ENCODE measurements around the gene PCGF3. TPM values are rescaled to one million over a fixed set of nuclear protein-coding genes. Genes with fewer than 3 reads are reported as not detected.
"Not testable (repeated sequence)": the region's sequence is repeated elsewhere in the genome, so short reads cannot be mapped to it uniquely, and the experiment has no call there.

PCGF3 gene
- polyA plus RNA-seq, 2 donors: 27.0 to 63.7 TPM

DNA sequence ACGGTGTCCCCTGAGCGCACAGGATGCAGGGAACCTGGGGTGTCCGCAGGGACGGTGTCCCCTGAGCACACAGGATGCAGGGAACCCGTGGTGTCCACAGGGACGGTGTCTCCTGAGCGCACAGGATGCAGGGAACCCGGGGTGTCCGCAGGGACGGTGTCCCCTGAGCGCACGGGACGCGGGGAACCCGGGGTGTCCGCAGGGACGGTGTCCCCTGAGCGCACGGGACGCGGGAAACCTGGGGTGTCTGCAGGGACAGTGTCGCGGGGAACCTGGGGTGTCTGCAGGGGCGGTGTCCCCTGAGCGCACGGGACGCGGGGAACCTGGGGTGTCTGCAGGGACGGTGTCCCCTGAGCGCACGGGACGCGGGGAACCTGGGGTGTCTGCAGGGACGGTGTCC is 30.9 kb downstream of the PCGF3 start:
- H3K27me3 ChIP-seq (ENCODE audit: control insufficient read depth in 1 of 2, insufficient read depth in 2 of 2, low read length in 2 of 2); H3K9me3 ChIP-seq (ENCODE audit: control insufficient read depth in 2 of 2, insufficient read depth in 1 of 2, low read depth in 1 of 2, low read length in 1 of 2); H3K4me1 ChIP-seq (ENCODE audit: control insufficient read depth in 2 of 2, insufficient read depth in 2 of 2, low read length in 1 of 2); H3K27ac ChIP-seq (ENCODE audit: low read depth in 2 of 2, low read length in 1 of 2); H3K4me3 ChIP-seq (ENCODE audit: low read depth in 1 of 2, low read length in 2 of 2): not testable (repeated sequence)
- peaks cover 21 to 65% of the 10 kb centered on the region in 2 donors for H3K36me3 ChIP-seq (ENCODE audit: control insufficient read depth in 2 of 2, insufficient read depth in 2 of 2, low read length in 1 of 2)
- 97 to 98% methylated on average over 27 to 33 of the region's 34 CpGs for WGBS, 2 donors

DNA sequence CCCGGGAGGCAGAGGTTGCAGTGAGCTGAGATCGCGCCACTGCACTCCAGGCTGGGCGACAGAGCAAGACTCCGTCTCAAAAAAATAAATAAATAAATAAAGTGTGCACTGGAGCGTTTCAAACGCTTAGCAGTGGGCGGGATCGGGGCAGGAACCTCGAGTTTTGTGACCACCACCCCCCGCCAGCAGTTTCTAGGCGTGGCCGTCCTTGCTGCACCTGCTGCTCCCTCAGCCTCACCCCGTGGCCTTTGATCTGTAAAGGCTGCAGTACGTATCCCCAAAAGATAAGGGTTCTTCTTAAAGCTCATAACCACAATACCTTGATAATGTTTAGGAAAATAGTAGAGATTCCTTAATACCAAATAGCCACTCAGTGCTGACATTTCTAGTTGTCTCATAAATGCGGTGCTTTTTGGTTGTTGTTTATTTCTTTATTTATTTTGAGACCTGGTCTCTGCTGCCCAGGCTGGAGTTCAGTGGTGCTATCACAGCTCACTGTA is 33.2 kb downstream of the PCGF3 start:
- Histone ChIP-seq H3K36me3 (ENCODE audit: control insufficient read depth in 2 of 2, insufficient read depth in 2 of 2, low read length in 1 of 2) (peaks cover 18 to 51% of the 10 kb centered on the region in 2 donors), H3K9me3 (ENCODE audit: control insufficient read depth in 2 of 2, insufficient read depth in 1 of 2, low read depth in 1 of 2, low read length in 1 of 2) (no peaks in the 10 kb centered on the region), H3K27ac (ENCODE audit: low read depth in 2 of 2, low read length in 1 of 2) (no peak overlapping the region), H3K4me1 (ENCODE audit: control insufficient read depth in 2 of 2, insufficient read depth in 2 of 2, low read length in 1 of 2) (no peaks in the 10 kb centered on the region), H3K27me3 (ENCODE audit: control insufficient read depth in 1 of 2, insufficient read depth in 2 of 2, low read length in 2 of 2) (no peaks in the 10 kb centered on the region), H3K4me3 (ENCODE audit: low read depth in 1 of 2, low read length in 2 of 2) (no peak overlapping the region)
- 81 to 85% methylated on average over 16 of the region's 16 CpGs for WGBS, 2 donors

DNA sequence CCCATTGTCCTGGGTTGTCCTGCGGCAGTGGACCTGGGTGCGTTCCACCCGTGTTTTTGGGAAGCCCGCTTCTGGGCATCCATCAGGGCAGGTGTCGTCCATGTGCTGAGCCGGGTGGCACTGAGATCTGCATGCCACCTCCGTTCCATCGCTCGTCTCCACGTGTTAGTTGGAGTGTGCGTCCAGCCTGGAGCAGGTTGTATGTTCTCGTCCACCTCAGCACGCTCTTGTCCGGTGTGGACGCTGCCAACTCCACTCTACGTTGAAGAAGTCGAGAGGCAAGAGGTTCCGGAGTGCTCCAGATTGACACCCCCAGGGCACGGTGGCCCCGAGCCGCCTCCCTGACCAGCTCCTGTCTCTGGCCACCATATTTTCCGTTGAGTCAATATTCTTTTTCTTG is 33.9 kb downstream of the PCGF3 start:
- H3K9me3 ChIP-seq (ENCODE audit: control insufficient read depth in 2 of 2, insufficient read depth in 1 of 2, low read depth in 1 of 2, low read length in 1 of 2): no peaks in the 10 kb centered on the region
- H3K36me3 ChIP-seq (ENCODE audit: control insufficient read depth in 2 of 2, insufficient read depth in 2 of 2, low read length in 1 of 2): peaks cover 15 to 46% of the 10 kb centered on the region in 2 donors
- H3K4me1 ChIP-seq (ENCODE audit: control insufficient read depth in 2 of 2, insufficient read depth in 2 of 2, low read length in 1 of 2): no peaks in the 10 kb centered on the region
- 95 to 96% methylated on average over 22 of the region's 22 CpGs for WGBS, 2 donors
- no peak overlapping the region for H3K27ac ChIP-seq (ENCODE audit: low read depth in 2 of 2, low read length in 1 of 2)
- no peak overlapping the region for H3K4me3 ChIP-seq (ENCODE audit: low read depth in 1 of 2, low read length in 2 of 2)
- H3K27me3 ChIP-seq (ENCODE audit: control insufficient read depth in 1 of 2, insufficient read depth in 2 of 2, low read length in 2 of 2): no peaks in the 10 kb centered on the region

DNA sequence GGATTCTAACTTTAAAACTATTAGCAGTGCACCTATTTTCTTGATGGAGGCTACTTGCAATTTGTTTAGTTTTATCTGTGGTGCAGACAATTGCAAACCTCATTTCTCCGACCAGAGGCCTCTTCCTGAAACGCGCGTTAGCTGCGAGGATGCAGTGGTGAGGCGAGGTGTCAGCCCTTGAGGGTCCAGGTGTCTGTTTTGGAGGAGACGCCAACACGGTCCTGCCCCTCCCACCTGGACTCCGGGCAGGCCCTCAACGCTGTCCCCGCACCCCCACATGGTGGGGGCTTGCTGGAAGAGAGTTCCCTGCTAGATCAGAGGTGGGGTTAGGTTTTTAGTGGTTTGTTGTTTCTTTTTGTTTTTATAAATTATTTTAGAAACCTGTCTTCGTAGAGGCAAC is 34.4 kb downstream of the PCGF3 start:
- 84 to 86% methylated on average over 12 of the region's 12 CpGs for WGBS, 2 donors
- Histone ChIP-seq H3K27me3 (ENCODE audit: control insufficient read depth in 1 of 2, insufficient read depth in 2 of 2, low read length in 2 of 2) (no peaks in the 10 kb centered on the region), H3K9me3 (ENCODE audit: control insufficient read depth in 2 of 2, insufficient read depth in 1 of 2, low read depth in 1 of 2, low read length in 1 of 2) (no peaks in the 10 kb centered on the region), H3K36me3 (ENCODE audit: control insufficient read depth in 2 of 2, insufficient read depth in 2 of 2, low read length in 1 of 2) (peaks cover 15 to 41% of the 10 kb centered on the region in 2 donors), H3K4me1 (ENCODE audit: control insufficient read depth in 2 of 2, insufficient read depth in 2 of 2, low read length in 1 of 2) (no peaks in the 10 kb centered on the region), H3K4me3 (ENCODE audit: low read depth in 1 of 2, low read length in 2 of 2) (no peak overlapping the region), H3K27ac (ENCODE audit: low read depth in 2 of 2, low read length in 1 of 2) (no peak overlapping the region)

DNA sequence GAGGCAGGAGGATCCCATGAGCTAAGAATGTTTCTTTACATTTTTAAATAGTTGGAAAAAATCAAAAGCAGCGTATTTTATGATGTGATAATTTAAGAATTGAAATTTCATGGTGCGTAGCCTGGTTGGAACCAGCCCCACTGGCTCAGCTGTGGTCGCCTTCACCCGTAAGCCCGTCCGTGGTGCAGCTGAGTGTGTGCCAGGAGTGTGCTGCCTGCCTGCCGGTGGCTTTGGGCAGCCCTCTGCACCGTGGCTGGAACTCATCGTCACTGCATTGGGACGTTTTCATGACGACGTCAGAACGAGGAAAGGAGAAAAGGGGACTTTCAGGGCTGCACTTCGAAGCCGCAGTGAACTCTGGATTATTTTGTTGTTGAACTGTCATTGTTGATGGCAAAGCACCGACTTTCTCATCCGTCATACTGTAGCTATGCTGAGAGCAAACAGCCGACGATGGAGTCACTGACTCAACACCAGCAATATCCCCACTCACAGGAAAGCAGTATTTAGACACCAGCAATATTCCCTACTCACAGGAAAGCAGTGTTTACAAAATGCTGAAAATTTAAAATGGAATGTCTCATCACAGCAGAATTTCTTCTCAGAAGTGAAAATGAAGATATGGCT is 35.1 kb downstream of the PCGF3 start:
- Histone ChIP-seq H3K4me1 (ENCODE audit: control insufficient read depth in 2 of 2, insufficient read depth in 2 of 2, low read length in 1 of 2) (no peaks in the 10 kb centered on the region), H3K27ac (ENCODE audit: low read depth in 2 of 2, low read length in 1 of 2) (no peak overlapping the region), H3K9me3 (ENCODE audit: control insufficient read depth in 2 of 2, insufficient read depth in 1 of 2, low read depth in 1 of 2, low read length in 1 of 2) (no peaks in the 10 kb centered on the region), H3K4me3 (ENCODE audit: low read depth in 1 of 2, low read length in 2 of 2) (no peak overlapping the region), H3K36me3 (ENCODE audit: control insufficient read depth in 2 of 2, insufficient read depth in 2 of 2, low read length in 1 of 2) (peaks cover 12 to 36% of the 10 kb centered on the region in 2 donors), H3K27me3 (ENCODE audit: control insufficient read depth in 1 of 2, insufficient read depth in 2 of 2, low read length in 2 of 2) (no peaks in the 10 kb centered on the region)
- 78 to 83% methylated on average over 19 of the region's 19 CpGs for WGBS, 2 donors

DNA sequence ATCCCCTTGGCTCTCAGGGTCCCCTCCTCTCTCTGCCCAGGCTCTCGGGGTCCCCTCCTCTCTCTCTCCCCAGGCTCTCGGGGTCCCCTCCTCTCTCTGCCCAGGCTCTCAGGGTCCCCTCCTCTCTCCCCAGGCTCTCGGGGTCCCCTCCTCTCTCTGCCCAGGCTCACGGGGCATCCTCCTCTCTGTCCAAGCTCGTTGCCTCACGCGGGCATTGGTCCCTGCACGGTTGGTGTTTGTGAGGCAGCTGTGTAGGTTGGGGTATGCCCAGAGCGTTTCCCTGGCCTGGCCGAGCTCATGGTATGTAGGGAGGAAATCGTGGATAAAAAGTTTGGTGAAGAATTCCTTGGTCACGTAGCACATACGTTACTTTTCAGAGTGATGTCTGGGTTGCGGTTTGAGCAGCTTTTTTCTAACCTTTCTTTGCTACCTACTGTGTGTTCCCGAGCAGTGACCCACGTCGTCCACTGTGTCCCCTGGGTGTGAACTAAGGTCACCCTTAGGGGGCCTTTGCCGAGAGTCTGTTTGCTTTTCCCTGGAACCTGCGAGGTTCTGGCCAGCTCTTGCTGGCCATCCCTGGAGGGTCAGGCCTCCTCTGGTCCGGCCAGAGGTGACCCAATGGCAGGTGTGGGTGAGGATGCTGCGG is 36.6 kb downstream of the PCGF3 start:
- H3K27ac ChIP-seq (ENCODE audit: low read depth in 2 of 2, low read length in 1 of 2): no peak overlapping the region
- no peak overlapping the region for H3K4me3 ChIP-seq (ENCODE audit: low read depth in 1 of 2, low read length in 2 of 2)
- peaks cover 12 to 32% of the 10 kb centered on the region in 2 donors for H3K36me3 ChIP-seq (ENCODE audit: control insufficient read depth in 2 of 2, insufficient read depth in 2 of 2, low read length in 1 of 2)
- H3K4me1 ChIP-seq (ENCODE audit: control insufficient read depth in 2 of 2, insufficient read depth in 2 of 2, low read length in 1 of 2): no peaks in the 10 kb centered on the region
- no peaks in the 10 kb centered on the region for H3K9me3 ChIP-seq (ENCODE audit: control insufficient read depth in 2 of 2, insufficient read depth in 1 of 2, low read depth in 1 of 2, low read length in 1 of 2)
- H3K27me3 ChIP-seq (ENCODE audit: control insufficient read depth in 1 of 2, insufficient read depth in 2 of 2, low read length in 2 of 2): no peaks in the 10 kb centered on the region
- 79 to 80% methylated on average over 21 of the region's 21 CpGs for WGBS, 2 donors

DNA sequence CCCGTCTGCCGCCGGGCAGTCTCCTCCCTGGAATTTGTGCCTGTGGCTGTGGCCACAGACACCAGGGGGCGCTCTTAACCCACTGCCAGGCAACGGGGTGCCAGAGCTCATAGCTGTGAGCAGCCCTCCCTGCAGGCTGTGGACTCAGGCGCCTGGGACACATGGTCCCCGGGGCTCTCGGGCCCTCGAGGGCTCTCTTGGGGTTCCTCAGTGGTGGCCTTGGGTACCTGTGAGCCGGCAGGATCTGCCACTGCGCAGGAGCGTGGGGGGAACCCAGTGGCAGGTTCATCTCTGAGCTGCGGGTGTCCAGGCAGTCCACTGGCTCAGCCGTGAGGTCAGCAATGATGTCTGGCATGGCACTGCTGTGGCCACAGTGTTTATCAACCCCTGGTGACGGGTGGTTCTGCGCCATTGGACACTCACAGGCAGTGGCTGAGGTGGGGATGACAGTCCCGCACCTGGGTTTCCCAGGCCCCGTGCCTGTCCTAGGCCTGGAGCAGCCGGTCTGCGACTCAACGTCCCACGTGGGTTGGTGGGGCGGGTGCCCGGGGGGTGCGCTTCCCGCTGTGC is 37.2 kb downstream of the PCGF3 start:
- H3K4me1 ChIP-seq (ENCODE audit: control insufficient read depth in 2 of 2, insufficient read depth in 2 of 2, low read length in 1 of 2): no peaks in the 10 kb centered on the region
- WGBS, 2 donors: 71 to 73% methylated on average over 26 of the region's 26 CpGs
- H3K4me3 ChIP-seq (ENCODE audit: low read depth in 1 of 2, low read length in 2 of 2): no peak overlapping the region
- no peaks in the 10 kb centered on the region for H3K9me3 ChIP-seq (ENCODE audit: control insufficient read depth in 2 of 2, insufficient read depth in 1 of 2, low read depth in 1 of 2, low read length in 1 of 2)
- no peaks in the 10 kb centered on the region for H3K27me3 ChIP-seq (ENCODE audit: control insufficient read depth in 1 of 2, insufficient read depth in 2 of 2, low read length in 2 of 2)
- H3K27ac ChIP-seq (ENCODE audit: low read depth in 2 of 2, low read length in 1 of 2): no peak overlapping the region
- H3K36me3 ChIP-seq (ENCODE audit: control insufficient read depth in 2 of 2, insufficient read depth in 2 of 2, low read length in 1 of 2): peaks cover 8 to 27% of the 10 kb centered on the region in 2 donors

DNA sequence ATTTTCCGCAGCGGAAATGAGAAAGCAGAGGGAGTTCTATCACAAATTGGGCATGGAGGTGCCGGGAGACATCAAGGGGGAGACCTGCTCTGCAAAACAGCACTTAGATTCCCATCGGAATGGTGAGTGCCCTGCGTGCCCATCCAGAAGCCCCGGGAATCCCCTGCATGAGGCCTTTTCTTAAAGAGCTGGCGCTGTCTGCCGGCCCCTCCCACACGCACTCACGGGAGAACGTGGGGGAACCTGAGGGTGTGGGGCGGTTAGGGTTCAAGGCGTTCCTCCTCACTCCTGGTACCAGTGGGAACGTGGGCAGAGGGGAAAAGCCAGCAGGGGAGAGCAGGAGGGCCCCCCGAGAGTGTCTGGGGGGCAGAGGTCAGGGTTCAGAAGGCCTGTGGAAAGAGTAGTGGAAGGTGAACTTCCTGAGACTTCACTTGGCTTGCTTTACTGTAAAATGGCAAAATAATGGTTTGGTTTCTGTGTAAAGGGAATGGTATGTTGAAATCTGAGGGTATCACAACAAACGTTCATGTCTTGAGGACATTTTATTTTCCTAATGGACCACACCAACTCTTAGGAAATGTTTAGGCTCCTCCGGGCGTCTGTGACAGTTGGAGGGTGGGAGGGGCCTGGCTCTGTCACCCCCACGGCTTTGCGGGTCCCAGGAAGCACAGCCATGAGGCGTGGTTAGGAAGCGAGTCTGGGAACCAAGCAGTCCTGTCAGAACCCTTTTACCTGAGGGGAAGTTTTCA is 38.0 kb downstream of the PCGF3 start:
- peaks cover 8 to 26% of the 10 kb centered on the region in 2 donors for H3K36me3 ChIP-seq (ENCODE audit: control insufficient read depth in 2 of 2, insufficient read depth in 2 of 2, low read length in 1 of 2)
- H3K27ac ChIP-seq (ENCODE audit: low read depth in 2 of 2, low read length in 1 of 2): no peak overlapping the region
- WGBS, 2 donors: 74 to 75% methylated on average over 22 of the region's 22 CpGs
- no peaks in the 10 kb centered on the region for H3K9me3 ChIP-seq (ENCODE audit: control insufficient read depth in 2 of 2, insufficient read depth in 1 of 2, low read depth in 1 of 2, low read length in 1 of 2)
- H3K4me1 ChIP-seq (ENCODE audit: control insufficient read depth in 2 of 2, insufficient read depth in 2 of 2, low read length in 1 of 2): no peaks in the 10 kb centered on the region
- H3K27me3 ChIP-seq (ENCODE audit: control insufficient read depth in 1 of 2, insufficient read depth in 2 of 2, low read length in 2 of 2): no peaks in the 10 kb centered on the region
- no peak overlapping the region for H3K4me3 ChIP-seq (ENCODE audit: low read depth in 1 of 2, low read length in 2 of 2)

DNA sequence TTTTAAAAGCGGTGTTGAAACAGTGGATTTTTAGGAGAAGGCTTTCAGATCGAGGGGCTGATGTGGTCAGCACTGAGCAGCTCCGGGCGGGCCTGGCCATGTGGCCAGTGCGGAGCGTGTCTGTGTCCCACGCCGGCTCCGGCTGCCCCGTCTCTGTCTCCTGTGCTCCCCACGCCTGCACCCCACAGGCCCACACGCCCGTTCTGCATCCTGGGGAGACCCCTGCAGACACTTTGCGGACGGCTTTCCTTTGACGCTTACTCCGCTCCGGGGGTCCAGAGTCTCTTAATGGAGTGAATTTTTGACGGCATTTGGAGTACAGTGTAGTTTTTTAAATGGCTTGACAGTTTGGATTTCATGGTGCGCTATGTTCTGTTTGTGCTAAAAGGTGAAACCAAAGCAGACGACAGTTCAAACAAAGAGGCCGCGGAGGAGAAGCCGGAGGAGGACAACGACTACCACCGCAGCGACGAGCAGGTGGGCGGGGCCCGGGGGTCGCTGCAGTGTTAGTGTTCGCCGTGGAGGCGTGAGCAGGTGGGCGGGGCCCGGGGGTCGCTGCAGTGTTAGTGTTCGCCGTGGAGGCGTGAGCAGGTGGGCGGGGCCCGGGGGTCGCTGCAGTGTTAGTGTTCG is 38.7 kb downstream of the PCGF3 start:
- no peaks in the 10 kb centered on the region for H3K4me1 ChIP-seq (ENCODE audit: control insufficient read depth in 2 of 2, insufficient read depth in 2 of 2, low read length in 1 of 2)
- peaks cover 9 to 23% of the 10 kb centered on the region in 2 donors for H3K36me3 ChIP-seq (ENCODE audit: control insufficient read depth in 2 of 2, insufficient read depth in 2 of 2, low read length in 1 of 2)
- H3K4me3 ChIP-seq (ENCODE audit: low read depth in 1 of 2, low read length in 2 of 2): no peak overlapping the region
- H3K27me3 ChIP-seq (ENCODE audit: control insufficient read depth in 1 of 2, insufficient read depth in 2 of 2, low read length in 2 of 2): no peaks in the 10 kb centered on the region
- H3K9me3 ChIP-seq (ENCODE audit: control insufficient read depth in 2 of 2, insufficient read depth in 1 of 2, low read depth in 1 of 2, low read length in 1 of 2): no peaks in the 10 kb centered on the region
- H3K27ac ChIP-seq (ENCODE audit: low read depth in 2 of 2, low read length in 1 of 2): no peak overlapping the region
- 90 to 91% methylated on average over 28 to 36 of the region's 44 CpGs for WGBS, 2 donors
